GM19467 (cell line): ENCODE results near the gene CHTF18.
"Not testable (repeated sequence)": the region's sequence is repeated elsewhere in the genome, so short reads cannot be mapped to it uniquely, and the experiment has no call there.

Experiments used
- ATAC-seq: cut with Tn5 transposase; IDR thresholded peaks from one replicate; pipeline ENCODE4 v1.9.1; 2021; ENCODE audit warnings: mild to moderate bottlenecking, moderate library complexity; ENCODE audit not compliant: unreplicated experiment

CHTF18 gene

GRCh38 chr16:774086-775001 is 14.1 kb upstream of the CHTF18 start:
- no peak for ATAC-seq

GRCh38 chr16:775236-775796 is 13.1 kb upstream of the CHTF18 start:
- ATAC-seq: no peak

- ATAC-seq: not testable (repeated sequence)
Observed at GRCh38 chr16:776298-776697, 12.1 kb upstream of the CHTF18 start.

- no peak for ATAC-seq
Observed at GRCh38 chr16:776824-777223, 11.6 kb upstream of the CHTF18 start.

- ATAC-seq: no peak
Observed at GRCh38 chr16:777826-778225, 10.6 kb upstream of the CHTF18 start.

GRCh38 chr16:778447-778846 is 10.0 kb upstream of the CHTF18 start:
- no peak for ATAC-seq

GRCh38 chr16:778909-779527 is 9.4 kb upstream of the CHTF18 start:
- no peak for ATAC-seq

GRCh38 chr16:779561-779960 is 8.9 kb upstream of the CHTF18 start:
- ATAC-seq: no peak

- ATAC-seq: no peak
Observed at GRCh38 chr16:780296-780695, 8.1 kb upstream of the CHTF18 start.

GRCh38 chr16:781346-782010 is 6.9 kb upstream of the CHTF18 start:
- no peak for ATAC-seq

GRCh38 chr16:782258-782657 is 6.2 kb upstream of the CHTF18 start:
- ATAC-seq: no peak

GRCh38 chr16:782766-783403 is 5.5 kb upstream of the CHTF18 start:
- no peak for ATAC-seq

GRCh38 chr16:783404-784161 is 4.8 kb upstream of the CHTF18 start:
- no peak for ATAC-seq

GRCh38 chr16:784431-784830 is 4.0 kb upstream of the CHTF18 start:
- no peak for ATAC-seq

GRCh38 chr16:785563-786535 is 2.6 kb upstream of the CHTF18 start:
- ATAC-seq: no peak

- no peak for ATAC-seq
Observed at GRCh38 chr16:787321-787966, 976 bp upstream of the CHTF18 start.

GRCh38 chr16:787978-788398 is 432 bp upstream of the CHTF18 start, which contains the start of gene RPUSD1:
Gene RPUSD1, minus strand, starts transcription at chr16:788381. Its CDS starts 644 bp downstream, at chr16:787737.
- no peak for ATAC-seq

GRCh38 chr16:789191-789850 is 901 bp downstream of the CHTF18 start:
- ATAC-seq: no peak
